ENCODE results near the gene TMEM181.

GRCh38 chr6:158566207-158566818 lies 6.4 kb downstream of the TMEM181 start:
- no peak for TF ChIP-seq CTCF (conservative IDR thresholded peaks at IDR 0.05; ENCODE audit: low read depth, low read length)
- TF ChIP-seq EZH2 (IDR thresholded peaks at IDR 0.05; ENCODE audit: borderline replicate concordance, low read depth, low read length, poor library complexity, severe bottlenecking), result no peak
